Astrocyte (in vitro differentiated cells and primary cell): ENCODE results near the gene SHOC2. TPM values are rescaled to one million over a fixed set of nuclear protein-coding genes. Genes with fewer than 3 reads are reported as not detected.

Experiments
- DNase-seq: peaks from one replicate; pipeline ENCODE4 v3.0.0-alpha.2; 2010; ENCODE audit warnings: low read depth
- FAIRE-seq: peaks from 2 replicates; lab custom pipeline; 2011; peaks lifted over from hg19 to GRCh38; lab: Jason Lieb, UNC
- H2AFZ ChIP-seq: 2 replicates; pipeline ENCODE4 v1.6.0; 2012; ENCODE audit warnings: low read depth, low read length, inconsistent platforms
- H3K27ac ChIP-seq: 2 replicates; pipeline ENCODE4 v1.5.1; 2011; ENCODE audit warnings: low read depth, low read length, inconsistent platforms
- H3K27me3 ChIP-seq: 2 replicates; pipeline ENCODE4 v1.6.0; 2011; ENCODE audit warnings: low read length, inconsistent platforms; ENCODE audit not compliant: insufficient read depth
- H3K36me3 ChIP-seq: 2 replicates; pipeline ENCODE4 v1.5.1; 2011; ENCODE audit warnings: low read length, inconsistent platforms; ENCODE audit not compliant: insufficient read depth
- H3K4me1 ChIP-seq: 2 replicates; pipeline ENCODE4 v1.5.1; 2011; ENCODE audit warnings: low read length, inconsistent platforms; ENCODE audit not compliant: insufficient read depth
- H3K4me2 ChIP-seq: 2 replicates; pipeline ENCODE4 v1.6.0; 2012; ENCODE audit warnings: low read length, inconsistent platforms
- H3K4me3 ChIP-seq: 2 replicates; pipeline ENCODE4 v1.5.1; 2011; ENCODE audit warnings: low read depth, mild to moderate bottlenecking, low read length, inconsistent platforms; ENCODE audit not compliant: insufficient read depth
- H3K79me2 ChIP-seq: 2 replicates; pipeline ENCODE4 v1.6.0; 2012; ENCODE audit warnings: mild to moderate bottlenecking, low read length, inconsistent platforms; ENCODE audit not compliant: insufficient read depth
- H3K9ac ChIP-seq: 2 replicates; pipeline ENCODE4 v1.6.0; 2012; ENCODE audit warnings: mild to moderate bottlenecking, low read length, inconsistent platforms
- H3K9me3 ChIP-seq: 2 replicates; pipeline ENCODE4 v1.5.1; 2012; ENCODE audit warnings: low read depth, mild to moderate bottlenecking, low read length, inconsistent platforms; ENCODE audit not compliant: insufficient read depth
- H4K20me1 ChIP-seq: 2 replicates; pipeline ENCODE4 v1.6.0; 2012; ENCODE audit warnings: low read length, inconsistent platforms; ENCODE audit not compliant: insufficient read depth
- H3K27ac Mint-ChIP-seq: one replicate; pipeline ENCODE4 v1.8.0; 2021; ENCODE audit warnings: mild to moderate bottlenecking, mixed read lengths; ENCODE audit not compliant: unreplicated experiment
- H3K27me3 Mint-ChIP-seq: one replicate; pipeline ENCODE4 v1.8.0; 2021; ENCODE audit warnings: low read depth, mixed read lengths; ENCODE audit not compliant: unreplicated experiment
- H3K36me3 Mint-ChIP-seq: one replicate; pipeline ENCODE4 v1.8.0; 2021; ENCODE audit warnings: low read depth, mixed read lengths; ENCODE audit not compliant: unreplicated experiment
- H3K4me1 Mint-ChIP-seq: one replicate; pipeline ENCODE4 v1.8.0; 2021; ENCODE audit warnings: low read depth, mixed read lengths; ENCODE audit not compliant: unreplicated experiment
- H3K4me3 Mint-ChIP-seq: one replicate; pipeline ENCODE4 v1.8.0; 2021; ENCODE audit warnings: mild to moderate bottlenecking, moderate library complexity, mixed read lengths; ENCODE audit not compliant: unreplicated experiment
- H3K9me3 Mint-ChIP-seq: one replicate; pipeline ENCODE4 v1.8.0; 2021; ENCODE audit warnings: mild to moderate bottlenecking, mixed read lengths; ENCODE audit not compliant: unreplicated experiment
- EZH2 ChIP-seq: IDR thresholded peaks from 2 replicates; pipeline ENCODE4 v1.6.1; 2012; ENCODE audit warnings: mild to moderate bottlenecking, low read length, inconsistent platforms; ENCODE audit not compliant: insufficient read depth
- total RNA-seq: library from RNA; stranded (reverse); gene quantifications from 2 replicates; pipeline ENCODE4 v1.2.1, GENCODE V29; 2021
- TF ChIP-seq, protein P1 (sequence below): IDR thresholded peaks from 2 replicates; pipeline ENCODE4 v1.5.1; 2011; ENCODE audit warnings: low read depth, mild to moderate bottlenecking, inconsistent platforms, low read length, moderate library complexity; ENCODE audit not compliant: insufficient read depth

SHOC2 gene
- total RNA-seq, 1 donor from 2014 or later = 80.7 TPM

- TF ChIP-seq, protein P1, sequence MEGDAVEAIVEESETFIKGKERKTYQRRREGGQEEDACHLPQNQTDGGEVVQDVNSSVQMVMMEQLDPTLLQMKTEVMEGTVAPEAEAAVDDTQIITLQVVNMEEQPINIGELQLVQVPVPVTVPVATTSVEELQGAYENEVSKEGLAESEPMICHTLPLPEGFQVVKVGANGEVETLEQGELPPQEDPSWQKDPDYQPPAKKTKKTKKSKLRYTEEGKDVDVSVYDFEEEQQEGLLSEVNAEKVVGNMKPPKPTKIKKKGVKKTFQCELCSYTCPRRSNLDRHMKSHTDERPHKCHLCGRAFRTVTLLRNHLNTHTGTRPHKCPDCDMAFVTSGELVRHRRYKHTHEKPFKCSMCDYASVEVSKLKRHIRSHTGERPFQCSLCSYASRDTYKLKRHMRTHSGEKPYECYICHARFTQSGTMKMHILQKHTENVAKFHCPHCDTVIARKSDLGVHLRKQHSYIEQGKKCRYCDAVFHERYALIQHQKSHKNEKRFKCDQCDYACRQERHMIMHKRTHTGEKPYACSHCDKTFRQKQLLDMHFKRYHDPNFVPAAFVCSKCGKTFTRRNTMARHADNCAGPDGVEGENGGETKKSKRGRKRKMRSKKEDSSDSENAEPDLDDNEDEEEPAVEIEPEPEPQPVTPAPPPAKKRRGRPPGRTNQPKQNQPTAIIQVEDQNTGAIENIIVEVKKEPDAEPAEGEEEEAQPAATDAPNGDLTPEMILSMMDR = no peak
- no peak for TF ChIP-seq EZH2
- H3K79me2 ChIP-seq = peaks cover 94% of the 10 kb centered on the region
- no peak overlapping the region for H3K4me2 ChIP-seq
- Mint-ChIP-seq H3K27ac (no peak overlapping the region), H3K9me3 (no peaks in the 10 kb centered on the region), H3K4me3 (no peak overlapping the region), H3K4me1 (peaks cover 13% of the 10 kb centered on the region), H3K27me3 (no peaks in the 10 kb centered on the region), H3K36me3 (peaks cover 4% of the 10 kb centered on the region)
- H3K36me3 ChIP-seq = peaks cover 3% of the 10 kb centered on the region
- peaks cover 68% of the 10 kb centered on the region for H4K20me1 ChIP-seq
- no peaks in the 10 kb centered on the region for H3K9me3 ChIP-seq
- FAIRE-seq (no peak), DNase-seq (no peak)
- no peaks in the 10 kb centered on the region for H3K27me3 ChIP-seq
- H3K27ac ChIP-seq = no peak overlapping the region
- H2AFZ ChIP-seq = no peak overlapping the region
- no peaks in the 10 kb centered on the region for H3K4me1 ChIP-seq
- H3K9ac ChIP-seq = no peak overlapping the region
- H3K4me3 ChIP-seq = no peak overlapping the region
Observed at GRCh38 chr10:110962443-110962842, 43.0 kb downstream of the SHOC2 start.

DNA sequence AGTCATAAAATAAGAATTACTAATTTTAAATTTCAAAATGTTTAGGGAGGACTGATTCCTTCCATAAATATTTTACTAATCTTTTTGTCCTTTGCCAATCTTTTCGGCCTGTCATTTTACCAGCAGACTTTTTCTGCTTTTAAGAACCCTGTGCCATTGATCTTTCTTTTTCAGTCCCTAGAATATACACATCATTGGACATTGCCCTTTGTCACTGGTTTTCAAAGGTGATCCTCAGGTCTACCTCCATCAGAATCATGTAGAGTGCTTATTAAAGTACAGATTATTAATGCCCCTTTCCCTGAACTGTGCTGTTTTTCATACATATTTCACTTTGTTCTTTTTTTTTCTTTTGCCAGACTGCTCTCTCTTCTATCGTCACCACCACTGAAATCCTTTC lies 43.8 kb downstream of the SHOC2 start:
- Histone ChIP-seq H3K27ac (no peak overlapping the region), H3K4me3 (no peak overlapping the region), H3K27me3 (no peaks in the 10 kb centered on the region), H3K79me2 (peaks cover 96% of the 10 kb centered on the region), H3K9ac (no peak overlapping the region), H3K36me3 (peaks cover 3% of the 10 kb centered on the region), H3K9me3 (no peaks in the 10 kb centered on the region), H3K4me2 (no peak overlapping the region), H2AFZ (no peak overlapping the region), H4K20me1 (peaks cover 69% of the 10 kb centered on the region), H3K4me1 (no peaks in the 10 kb centered on the region)
- H3K4me1 Mint-ChIP-seq = peaks cover 13% of the 10 kb centered on the region
- no peak overlapping the region for H3K27ac Mint-ChIP-seq
- H3K27me3 Mint-ChIP-seq = no peaks in the 10 kb centered on the region
- TF ChIP-seq EZH2 = no peak
- TF ChIP-seq, protein P1 = no peak
- H3K4me3 Mint-ChIP-seq = no peak overlapping the region
- H3K36me3 Mint-ChIP-seq = peaks cover 4% of the 10 kb centered on the region
- DNase-seq (no peak), FAIRE-seq (no peak)
- H3K9me3 Mint-ChIP-seq = no peaks in the 10 kb centered on the region

DNA sequence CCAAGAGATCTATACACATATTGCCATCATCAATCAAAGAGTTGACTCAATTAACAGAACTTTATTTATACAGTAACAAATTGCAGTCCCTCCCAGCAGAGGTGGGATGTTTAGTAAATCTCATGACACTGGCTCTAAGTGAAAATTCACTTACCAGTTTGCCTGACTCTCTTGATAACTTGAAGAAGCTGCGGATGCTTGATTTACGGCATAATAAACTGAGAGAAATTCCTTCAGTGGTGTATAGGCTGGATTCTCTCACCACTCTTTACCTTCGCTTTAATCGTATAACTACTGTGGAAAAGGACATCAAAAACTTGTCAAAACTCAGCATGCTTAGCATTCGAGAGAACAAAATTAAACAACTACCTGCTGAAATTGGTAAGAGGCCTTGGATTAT lies 45.3 kb downstream of the SHOC2 start:
- no peak for FAIRE-seq
- Mint-ChIP-seq H3K4me3 (no peak overlapping the region), H3K9me3 (no peaks in the 10 kb centered on the region), H3K36me3 (peaks cover 4% of the 10 kb centered on the region), H3K27me3 (no peaks in the 10 kb centered on the region), H3K27ac (no peak overlapping the region), H3K4me1 (peaks cover 12% of the 10 kb centered on the region)
- Histone ChIP-seq H3K27ac (no peak overlapping the region), H3K79me2 (peaks cover 95% of the 10 kb centered on the region), H3K4me3 (no peak overlapping the region), H3K4me1 (no peaks in the 10 kb centered on the region), H3K4me2 (no peak overlapping the region), H2AFZ (no peak overlapping the region), H3K9me3 (no peaks in the 10 kb centered on the region), H4K20me1 (peaks cover 68% of the 10 kb centered on the region), H3K27me3 (no peaks in the 10 kb centered on the region), H3K9ac (no peak overlapping the region), H3K36me3 (peaks cover 3% of the 10 kb centered on the region)
- TF ChIP-seq, protein P1 = no peak
- no peak for TF ChIP-seq EZH2
- DNase-seq = no peak
